Activated T-cell treated with anti-CD3 and anti-CD28 coated beads for 1 hour (primary cell): ENCODE measurements around the gene PDCD6IP.

Experiments
- DNase-seq: peaks from one replicate; pipeline ENCODE4 v3.0.0-alpha.2; 2020; ENCODE audit warnings: low read depth

PDCD6IP gene

GRCh38 chr3:33892655-33893054 is 94.2 kb downstream of the PDCD6IP start:
- no peak for DNase-seq

- DNase-seq, result no peak
Measured at GRCh38 chr3:33895658-33896057, 97.2 kb downstream of the PDCD6IP start.

- DNase-seq, result no peak
Measured at GRCh38 chr3:33897306-33897705, 98.9 kb downstream of the PDCD6IP start.

- no peak for DNase-seq
Measured at GRCh38 chr3:33898901-33899300, 100.5 kb downstream of the PDCD6IP start.

- DNase-seq, result no peak
Measured at GRCh38 chr3:33900440-33900808, 102.0 kb downstream of the PDCD6IP start.

- DNase-seq, result no peak
Measured at GRCh38 chr3:33900809-33901505, 102.5 kb downstream of the PDCD6IP start.

- DNase-seq, result no peak
Measured at GRCh38 chr3:33901862-33902563, 103.6 kb downstream of the PDCD6IP start.

- no peak for DNase-seq
Measured at GRCh38 chr3:33904730-33905129, 106.3 kb downstream of the PDCD6IP start.

- no peak for DNase-seq
Measured at GRCh38 chr3:33908250-33908851, 109.9 kb downstream of the PDCD6IP start.

- DNase-seq, result no peak
Measured at GRCh38 chr3:33909547-33909946, 111.1 kb downstream of the PDCD6IP start.

GRCh38 chr3:33910031-33910430 is 111.6 kb downstream of the PDCD6IP start:
- no peak for DNase-seq

GRCh38 chr3:33911525-33912322 is 113.3 kb downstream of the PDCD6IP start:
- DNase-seq, result no peak

GRCh38 chr3:33914212-33914611 is 115.8 kb downstream of the PDCD6IP start:
- DNase-seq, result no peak

GRCh38 chr3:33914731-33915379 is 116.4 kb downstream of the PDCD6IP start:
- no peak for DNase-seq

- no peak for DNase-seq
Measured at GRCh38 chr3:33915796-33916546, 117.5 kb downstream of the PDCD6IP start.

GRCh38 chr3:33918126-33918756 is 119.8 kb downstream of the PDCD6IP start:
- DNase-seq, result no peak
